Stimulated activated CD4-positive, alpha-beta T cell treated with anti-CD3 and anti-CD28 coated beads, Interleukin-2, amount 100 ng/mL, for 4 hours (primary cell): ENCODE results near the gene NEURL1.
"Not testable (repeated sequence)": the region's sequence is repeated elsewhere in the genome, so short reads cannot be mapped to it uniquely, and the experiment has no call there.

ENCODE experiments used
- DNase-seq: peaks from one replicate; pipeline ENCODE4 v3.0.0-alpha.2; 2020; ENCODE audit warnings: low read depth

Gene NEURL1

DNA sequence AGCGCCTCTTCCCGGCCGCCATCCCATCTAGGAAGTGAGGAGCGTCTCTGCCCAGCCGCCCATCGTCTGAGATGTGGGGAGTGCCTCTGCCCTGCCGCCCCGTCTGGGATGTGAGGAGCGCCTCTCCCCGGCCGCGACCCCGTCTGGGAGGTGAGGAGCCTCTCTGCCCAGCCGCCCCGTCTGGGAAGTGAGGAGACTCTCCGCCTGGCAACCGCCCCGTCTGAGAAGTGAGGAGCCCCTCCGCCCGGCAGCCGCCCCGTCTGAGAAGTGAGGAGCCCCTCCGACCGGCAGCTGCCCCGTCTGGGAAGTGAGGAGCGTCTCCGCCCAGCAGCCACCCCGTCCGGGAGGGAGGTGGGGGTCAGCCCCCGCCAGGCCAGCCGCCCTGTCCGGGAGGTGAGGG lies 113.5 kb downstream of the NEURL1 start:
- not testable (repeated sequence) for DNase-seq

DNA sequence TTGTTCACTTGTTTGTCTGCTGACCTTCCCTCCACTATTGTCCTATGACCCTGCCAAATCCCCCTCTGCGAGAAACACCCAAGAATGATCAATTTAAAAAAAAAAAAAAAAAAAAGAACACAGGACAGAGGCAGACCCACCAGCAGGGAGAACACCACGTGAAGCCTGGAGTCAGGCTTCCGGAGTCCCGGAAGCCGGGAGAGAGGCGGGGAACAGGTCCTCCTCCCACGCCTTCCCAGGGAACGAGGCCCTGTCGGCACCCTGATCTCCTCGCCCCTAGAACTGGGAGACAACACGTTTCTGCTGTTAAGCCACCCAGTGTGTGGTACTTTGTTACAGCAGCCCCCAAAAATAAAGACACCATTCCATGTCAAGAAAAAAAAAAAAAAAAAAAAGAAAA lies 114.6 kb downstream of the NEURL1 start:
- DNase-seq: not testable (repeated sequence)

DNA sequence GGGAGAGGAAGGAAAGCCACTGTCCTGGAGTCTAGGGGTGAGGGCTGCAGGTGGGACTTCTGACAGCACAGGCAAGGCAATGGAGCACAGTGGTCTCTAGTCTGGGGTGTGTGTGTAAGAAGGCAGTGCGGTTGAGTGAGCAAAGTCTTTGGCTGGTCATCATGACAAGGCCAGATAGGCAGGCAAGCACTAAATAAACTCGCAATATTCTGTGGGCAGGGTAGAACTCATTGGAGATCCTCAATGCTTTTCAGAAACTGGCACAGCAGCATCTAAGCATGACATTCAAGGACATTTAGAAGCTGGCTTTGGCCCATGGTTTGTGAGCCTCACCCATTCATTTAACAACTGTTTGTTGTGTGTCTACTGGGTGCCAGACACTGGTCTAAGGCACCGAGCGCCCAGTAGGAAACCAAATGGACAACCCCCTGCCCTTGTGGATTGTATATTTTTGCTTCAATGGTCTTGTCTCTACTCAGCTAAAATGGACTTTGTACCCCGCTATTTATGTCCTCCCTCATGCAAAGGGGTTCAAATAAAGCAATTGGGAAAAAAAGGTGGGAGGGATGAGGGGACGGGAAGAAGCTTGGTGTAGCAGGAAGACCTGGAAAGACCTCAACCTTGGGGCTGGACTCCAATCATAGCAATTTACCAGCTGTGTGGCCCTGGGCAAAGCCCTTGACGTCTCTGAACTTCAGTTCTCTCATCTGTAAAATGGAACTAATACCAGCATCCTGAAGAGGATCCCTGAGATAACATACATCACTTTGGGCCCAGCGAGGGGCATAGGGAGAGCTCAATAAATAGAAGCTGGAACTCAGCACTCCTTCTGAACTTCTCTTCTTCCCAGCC lies 116.0 kb downstream of the NEURL1 start:
- no peak for DNase-seq

DNA sequence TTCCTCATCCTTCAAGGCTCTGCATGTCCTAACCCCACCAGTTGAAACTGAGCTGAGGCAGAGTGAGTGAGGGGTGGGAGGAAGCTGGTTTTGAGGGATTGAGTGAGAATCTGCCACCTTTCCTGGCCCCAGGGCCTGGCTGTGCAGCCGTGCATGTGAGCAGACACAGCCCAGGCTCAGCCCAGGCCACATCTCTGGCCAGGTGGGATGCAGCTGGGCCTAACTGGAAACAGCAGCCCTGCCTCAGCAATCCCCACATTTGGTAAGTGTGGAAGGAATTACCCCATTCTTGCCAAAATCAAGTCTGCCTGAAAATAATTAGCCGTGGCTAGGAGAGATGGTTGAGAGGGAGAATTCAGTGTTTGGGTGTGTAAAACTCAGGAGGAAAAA lies 116.6 kb downstream of the NEURL1 start:
- DNase-seq: no peak

DNA sequence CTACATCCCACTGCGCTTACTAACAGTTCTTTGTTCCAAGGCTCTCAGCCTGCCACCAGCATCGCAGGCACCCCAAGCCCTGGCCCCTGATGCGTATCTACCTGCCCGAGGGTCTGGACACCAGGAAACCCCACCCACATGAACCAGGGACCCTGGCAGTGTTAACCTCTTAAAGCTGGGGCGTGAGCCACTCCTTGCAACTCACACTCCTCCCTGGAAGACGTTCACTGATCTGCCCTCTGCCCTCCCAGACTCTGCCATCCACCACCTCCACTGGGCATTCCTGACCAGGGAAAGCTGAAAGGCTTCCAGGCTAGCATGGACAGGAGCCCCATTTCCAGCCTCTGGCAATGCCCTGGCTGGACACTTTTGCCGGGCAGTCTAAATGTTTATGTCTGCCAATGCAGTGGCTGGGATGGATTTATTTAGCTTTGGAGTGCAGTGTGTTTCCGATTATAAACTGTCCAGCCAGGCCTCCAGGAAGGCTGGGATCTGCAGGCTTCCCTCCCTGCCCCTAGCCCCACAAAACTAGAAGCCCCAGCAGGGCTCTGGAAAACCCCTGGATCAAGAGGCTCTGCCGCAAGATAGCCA lies 117.5 kb downstream of the NEURL1 start:
- no peak for DNase-seq

DNA sequence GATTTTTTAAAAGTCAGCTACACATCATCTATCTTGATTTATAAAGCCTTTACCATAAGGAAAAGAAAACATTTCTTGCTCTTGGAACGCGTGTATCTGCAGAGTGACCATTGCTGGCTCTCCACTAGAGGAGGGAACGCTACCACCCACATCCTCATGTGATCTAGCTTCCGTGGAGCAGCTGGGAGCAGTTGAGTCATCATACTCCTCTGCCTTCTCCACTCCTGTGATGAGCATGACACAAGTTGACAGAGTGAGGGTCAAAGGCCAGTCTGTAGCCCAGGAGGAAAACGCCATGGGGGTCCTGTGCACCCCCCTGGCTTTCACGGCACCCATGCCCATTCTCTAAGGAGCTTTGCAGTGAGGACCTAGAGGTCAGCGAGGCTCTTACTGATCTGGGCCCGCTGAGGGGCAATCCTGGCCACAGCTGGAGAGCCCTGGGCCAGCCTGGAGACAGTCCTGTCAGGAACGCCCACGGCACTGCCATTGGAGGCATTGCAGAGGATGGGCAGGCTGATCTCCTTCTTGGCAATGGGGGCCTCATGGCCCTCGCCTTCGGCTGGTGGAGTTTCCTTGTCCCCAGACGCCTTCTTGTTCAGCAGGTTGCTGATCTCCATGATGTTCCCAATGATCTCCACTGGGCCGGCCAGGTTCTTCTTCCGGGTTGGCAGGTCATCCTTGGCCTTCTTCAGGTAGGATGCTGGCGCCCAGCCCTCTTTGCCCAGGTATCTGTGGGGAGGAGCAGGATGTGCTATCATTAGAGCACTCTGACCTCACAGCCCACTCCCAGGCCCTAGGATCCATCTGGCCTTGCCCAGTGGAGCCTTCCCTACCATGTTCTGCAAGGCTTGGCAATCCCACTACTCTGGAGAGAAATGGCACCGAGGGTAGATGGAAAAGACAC lies 119.2 kb downstream of the NEURL1 start:
- DNase-seq: no peak

DNA sequence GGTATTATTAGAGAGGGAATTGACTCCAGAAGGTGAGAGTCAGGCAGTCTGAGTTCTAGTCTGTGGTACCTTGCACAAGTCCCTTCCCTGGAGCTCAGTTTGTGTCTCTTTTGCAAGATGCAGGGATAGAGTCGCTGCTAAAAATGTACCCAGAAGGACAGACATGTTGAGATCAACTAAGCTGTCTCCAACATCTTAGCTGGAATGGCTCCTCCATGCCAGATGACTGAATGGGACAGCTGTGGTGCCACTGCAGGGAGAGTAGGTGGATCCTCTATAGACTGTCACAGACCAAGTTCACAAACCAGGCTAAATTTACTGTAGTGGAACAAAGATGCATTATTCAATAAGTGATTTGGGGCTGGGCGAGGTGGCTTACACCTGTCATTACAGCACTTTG lies 120.1 kb downstream of the NEURL1 start:
- no peak for DNase-seq

DNA sequence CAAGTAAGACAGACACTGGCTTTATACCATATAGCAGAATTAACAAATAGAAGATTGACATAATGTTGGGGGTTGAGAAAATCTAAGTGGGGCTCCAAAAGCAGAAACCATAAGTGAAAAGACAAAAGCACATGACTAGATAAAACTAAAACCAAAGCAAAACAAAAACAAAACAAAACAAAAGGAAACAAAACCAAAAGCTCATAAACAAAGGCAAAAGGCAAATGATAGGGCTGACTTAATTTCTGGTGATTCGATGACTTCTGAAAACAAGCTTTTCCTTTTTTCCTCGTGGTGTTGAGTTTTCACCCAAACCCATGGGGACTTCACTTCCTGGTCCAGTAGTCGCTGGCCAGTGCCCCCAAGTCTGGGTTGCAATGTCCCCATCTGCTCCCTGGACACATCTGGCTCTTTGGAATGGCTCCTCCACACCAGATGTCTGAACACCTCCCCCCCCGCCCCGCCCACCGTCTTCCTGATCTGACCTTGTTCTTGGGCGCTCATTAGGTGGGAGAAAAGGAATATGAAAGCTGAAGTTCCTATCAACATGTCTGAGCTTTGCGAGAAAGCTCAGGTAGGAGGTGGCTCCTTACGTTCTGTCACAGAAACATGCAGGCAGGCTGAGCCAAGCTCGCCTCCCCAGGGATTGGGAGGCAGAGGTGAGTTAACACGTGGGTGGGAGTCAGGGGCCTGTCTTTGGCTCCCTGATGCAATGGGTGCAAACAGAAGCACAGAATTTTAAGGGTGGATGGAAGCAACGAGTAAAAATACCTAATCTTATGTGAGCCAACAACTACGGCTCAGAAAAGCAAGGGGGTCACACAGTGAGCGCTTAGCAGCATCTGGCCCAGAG lies 121.0 kb downstream of the NEURL1 start:
- DNase-seq: no peak

DNA sequence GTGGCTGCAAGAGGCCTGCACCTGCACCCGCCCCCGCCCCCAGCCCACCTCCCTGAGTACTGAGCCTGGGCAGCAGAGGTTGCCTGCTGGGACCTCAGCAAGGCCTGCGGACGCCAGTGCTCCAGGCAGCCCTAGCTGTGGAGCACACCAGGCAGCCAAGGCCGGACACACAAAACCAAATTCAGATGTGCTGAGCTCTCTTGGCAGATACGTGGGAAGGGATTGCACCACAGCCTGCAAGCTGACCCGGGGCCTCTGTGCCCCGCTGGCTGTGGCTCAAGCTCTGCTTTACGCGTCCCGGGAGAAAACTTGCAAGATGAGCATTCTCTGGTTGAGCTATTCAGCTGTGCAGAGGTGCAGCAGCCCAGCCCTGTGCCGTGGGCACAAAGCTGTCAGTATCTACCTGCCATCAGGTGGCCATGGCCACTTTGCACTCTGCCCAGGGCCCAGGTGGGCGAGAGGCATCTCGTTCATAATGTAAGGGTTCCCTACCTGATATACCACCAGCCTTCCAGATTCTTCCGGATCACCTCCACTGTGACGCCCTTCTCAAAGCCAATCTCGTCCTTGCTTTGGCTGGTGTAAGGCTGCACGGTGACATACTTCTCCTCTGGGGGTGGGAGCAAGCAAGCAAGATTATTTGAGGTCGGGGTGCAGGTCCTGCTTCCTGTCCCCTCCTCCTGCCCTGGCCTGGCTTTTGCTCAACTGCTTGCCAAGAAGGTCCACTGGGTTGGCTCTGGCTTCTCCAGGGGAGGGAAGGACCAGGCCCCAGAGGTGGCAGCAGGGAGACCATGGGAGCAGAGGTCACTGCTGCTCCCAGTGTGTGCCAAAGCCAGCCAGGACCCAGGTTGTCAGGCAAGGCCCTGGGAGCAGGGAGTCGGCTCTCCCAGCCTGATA lies 123.4 kb downstream of the NEURL1 start:
- no peak for DNase-seq

DNA sequence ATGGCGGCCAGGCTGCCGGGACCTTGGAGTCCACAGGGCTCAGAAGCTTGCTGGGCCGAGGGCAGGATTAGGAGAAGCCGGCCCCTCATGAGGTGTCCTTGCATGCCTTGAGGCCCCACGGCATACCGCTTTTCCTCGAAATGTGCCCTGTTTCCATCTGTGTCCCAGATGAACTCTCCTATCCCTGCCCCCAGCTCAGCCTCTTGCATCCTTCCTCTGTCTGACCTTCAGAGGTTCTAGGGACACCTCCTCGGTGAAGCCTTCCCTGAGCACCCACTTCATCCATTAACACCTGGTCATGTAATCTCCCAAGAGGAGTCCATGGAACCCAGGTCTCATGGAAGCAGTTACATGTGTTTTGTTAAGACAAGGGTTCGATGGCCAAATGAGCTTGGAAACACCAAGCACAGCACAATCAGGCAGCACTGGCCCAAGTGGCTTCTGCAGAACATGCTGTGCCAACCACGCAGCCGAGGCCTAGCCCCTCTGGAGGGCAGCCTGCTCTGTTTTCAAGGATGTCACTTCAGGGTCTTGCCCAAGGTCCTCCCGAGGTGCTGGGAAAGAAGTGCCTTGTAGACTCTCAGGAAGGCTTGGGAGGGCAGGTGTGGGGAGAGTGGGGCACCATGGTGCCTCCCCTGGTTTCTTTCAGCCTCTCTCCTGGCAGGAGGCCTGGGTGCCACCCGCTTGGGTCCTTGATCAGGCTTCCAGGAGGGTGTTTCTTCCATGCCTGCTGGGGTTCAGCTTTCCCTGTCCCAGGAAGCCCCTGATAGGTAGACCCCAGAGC lies 124.3 kb downstream of the NEURL1 start:
- DNase-seq: no peak

DNA sequence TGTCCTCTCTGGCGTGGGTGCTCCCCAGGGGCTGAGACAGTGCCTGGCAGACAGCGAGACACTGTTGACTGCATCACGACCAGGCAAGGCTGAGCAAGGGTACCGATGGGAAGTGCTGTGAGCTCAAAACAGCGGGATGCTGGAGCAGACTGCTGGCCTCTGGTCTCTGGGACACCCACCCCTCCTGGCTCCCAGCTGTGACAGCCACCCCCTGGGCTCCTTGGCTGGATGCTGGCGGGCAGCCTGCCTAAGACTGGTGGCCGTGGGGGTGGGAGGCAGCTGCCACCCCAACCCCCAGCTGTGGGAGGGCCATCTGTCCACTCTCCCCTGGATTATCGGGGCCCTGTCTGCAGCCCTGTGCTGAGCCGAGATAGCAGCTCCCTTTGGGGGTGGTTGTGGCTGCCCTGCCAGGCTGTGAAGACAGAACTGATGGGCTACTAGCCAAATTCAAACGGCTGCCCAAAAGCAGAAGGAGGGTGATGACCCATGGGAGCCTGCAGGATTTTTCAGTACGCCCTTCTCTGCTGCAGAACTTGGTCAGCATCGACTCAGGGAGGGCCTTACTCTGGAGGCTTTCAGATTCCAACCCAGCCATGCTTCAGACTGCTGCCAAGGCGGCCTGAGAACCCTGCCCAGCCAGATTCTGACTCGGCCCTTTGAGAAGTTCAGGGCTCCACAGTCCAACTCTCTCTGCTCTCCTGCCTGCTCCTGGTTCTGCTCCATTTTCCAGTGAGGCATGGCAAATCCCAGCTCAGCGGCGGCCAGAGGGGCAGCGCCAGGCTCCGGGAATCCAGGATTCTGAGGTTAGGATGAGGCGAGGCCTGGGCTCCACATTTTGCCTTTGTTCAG lies 125.3 kb downstream of the NEURL1 start:
- DNase-seq: no peak

DNA sequence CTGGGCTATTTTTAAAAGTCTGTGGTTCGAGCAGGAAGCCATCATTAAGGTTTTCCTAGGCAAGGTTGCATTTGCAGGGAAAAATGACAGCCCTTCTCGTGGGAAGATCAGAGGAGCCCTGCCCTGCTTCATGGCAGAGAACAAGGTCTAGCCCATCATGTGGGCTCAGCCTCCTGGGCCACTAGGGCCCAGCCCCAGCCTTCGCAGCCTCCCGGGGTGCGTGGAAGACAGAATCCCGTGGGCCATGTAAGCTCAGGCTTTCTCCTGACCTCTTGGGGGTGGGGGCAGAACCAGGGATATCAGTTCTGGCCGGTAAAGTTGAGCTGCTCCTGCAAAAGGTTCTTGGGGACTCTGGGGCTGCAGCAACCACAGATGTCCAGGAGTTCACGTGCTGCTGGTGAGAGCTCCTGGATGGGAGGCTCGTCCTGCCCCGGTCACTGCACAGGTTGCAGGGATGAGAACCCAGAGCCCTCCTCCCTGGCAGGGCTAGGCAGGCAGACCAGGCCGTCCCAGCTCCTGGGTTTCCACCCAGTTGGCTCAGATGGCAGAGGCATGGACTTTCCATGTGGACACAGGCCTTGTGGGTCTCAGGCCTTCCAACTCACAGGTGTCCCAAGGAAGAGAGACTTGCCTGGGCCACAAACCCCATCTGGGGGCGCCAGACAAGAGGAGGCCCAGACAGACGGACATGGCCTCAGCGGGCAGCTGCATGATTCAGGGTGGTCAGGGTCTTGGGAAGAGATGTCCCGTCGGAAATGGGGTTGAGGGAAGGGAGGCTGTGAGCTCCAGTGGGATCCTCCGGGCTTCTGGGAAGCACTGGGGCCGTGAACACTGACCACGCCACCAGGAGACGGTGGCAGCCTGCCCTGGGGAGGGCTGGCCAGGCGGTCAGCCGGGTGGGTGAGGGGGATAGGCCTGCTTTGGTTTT lies 126.2 kb downstream of the NEURL1 start:
- no peak for DNase-seq

DNA sequence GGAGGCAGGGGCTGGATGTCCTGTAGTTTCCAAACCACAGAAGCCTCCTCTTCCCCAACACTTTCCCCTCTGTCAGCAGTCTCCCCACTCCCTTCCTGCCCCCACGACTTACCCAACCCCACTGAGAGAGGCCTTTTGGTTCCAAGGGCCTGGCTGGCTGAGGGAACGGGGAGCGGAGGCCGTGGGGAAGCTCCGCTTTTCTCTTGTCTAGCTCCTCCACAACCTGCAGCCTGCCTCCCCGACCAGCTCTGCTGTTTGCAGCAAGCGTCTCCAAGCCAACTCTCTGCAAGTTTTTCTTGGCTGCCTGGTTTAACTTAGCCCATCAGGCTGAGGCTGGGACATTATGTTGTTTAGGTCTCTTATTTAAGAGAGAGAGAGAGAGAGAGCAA lies 126.8 kb downstream of the NEURL1 start:
- no peak for DNase-seq

DNA sequence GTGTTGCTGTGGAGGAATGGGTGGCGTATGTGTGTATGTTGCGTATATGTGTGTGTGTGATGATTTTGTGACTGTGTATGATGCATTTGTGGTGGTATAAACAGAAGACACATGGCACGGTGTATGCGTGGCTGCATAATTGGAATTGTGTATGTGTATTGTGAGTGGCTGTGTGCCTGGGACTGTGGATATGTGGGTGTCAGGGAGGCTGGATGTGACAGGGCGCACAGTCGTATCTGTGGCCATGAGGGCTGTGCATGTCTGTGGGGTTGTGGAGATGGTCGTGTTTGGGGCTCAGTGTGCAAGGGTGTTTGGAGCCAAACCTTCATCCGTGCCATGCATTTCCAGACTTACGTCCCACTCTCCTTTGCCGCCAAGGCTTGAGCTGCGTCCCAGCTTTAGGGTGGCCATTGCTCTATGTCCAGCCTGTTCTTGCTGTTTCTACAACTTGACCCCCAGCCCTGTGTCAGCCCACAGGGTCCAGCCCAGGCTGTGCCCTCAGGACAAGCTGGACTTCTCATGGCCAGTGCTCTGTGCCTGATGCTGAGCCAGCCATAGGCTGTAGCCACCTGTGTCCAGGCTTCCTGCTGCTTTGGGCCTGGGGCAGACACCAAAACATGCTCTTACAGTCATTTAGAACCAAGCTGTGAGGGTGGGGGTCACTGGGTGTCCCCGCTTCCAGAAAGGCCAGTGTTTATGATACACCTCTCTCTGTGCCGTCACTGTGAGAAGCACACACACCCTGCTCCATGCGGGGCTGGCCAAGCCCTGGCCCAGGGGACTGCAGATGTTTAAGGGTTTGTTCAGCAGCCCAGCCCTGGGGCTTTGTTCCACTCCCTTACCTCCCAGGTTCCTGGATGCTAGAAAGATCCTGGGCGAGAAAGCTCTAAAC lies 127.6 kb downstream of the NEURL1 start:
- no peak for DNase-seq

DNA sequence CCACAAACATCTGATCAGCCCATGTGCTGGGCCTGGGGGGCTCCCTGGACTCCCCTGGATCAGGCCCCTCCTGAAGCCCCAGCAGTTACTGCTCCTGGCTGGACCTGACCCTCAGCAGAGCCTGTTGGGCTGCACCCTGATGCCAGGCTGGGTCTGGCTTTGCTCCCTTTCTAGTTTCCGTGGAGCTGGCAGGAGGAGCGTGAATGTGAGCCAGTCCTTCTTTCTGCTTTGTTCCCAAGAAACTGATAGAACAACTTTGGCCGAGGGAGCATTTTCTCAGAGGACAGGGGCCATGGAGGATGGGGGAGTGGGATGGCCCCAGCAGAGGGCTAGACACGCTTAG lies 128.2 kb downstream of the NEURL1 start:
- DNase-seq: no peak

DNA sequence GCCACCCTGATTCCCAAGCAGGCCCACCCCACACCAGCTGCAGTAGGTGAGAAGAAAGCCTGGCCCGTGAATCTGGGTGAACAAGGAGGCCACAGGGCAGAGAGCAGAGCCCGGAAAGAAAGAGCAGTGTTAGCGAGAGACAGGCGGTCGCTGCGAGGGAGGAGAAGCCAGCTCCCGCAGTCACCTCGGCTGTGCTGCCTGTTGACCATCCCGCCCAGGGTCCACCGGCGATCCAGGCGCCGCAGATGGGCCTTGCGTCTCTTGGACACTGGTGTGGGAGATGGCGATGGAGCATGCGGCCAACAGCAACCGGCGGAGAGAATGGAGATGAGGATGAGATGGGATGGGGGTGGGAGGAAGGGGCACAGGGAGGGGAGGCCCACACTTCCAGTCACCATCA lies 128.8 kb downstream of the NEURL1 start:
- no peak for DNase-seq
